GM23338 (cell line): Measurements from ENCODE around the gene PGPEP1. TPM values are rescaled to one million over a fixed set of nuclear protein-coding genes. Genes with fewer than 3 reads are reported as not detected.
A peak's percentile ranks its signal among the peaks of the same experiment; 100 is the strongest.

Source experiments
- ATAC-seq: fragments of 200-7000 bp; cut with Tn5 transposase; 3 replicates; pipeline ENCODE4 v1.9.1; 2020
- DNase-seq: peaks from one replicate; pipeline ENCODE4 v3.0.0-alpha.2; 2015; ENCODE audit warnings: low spot score
- H2AFZ ChIP-seq: fragments of 200-600 bp; sonication (generic); 2 replicates; pipeline ENCODE4 v1.8.0; 2016; ENCODE audit warnings: antibody characterized with exemption, mild to moderate bottlenecking, moderate library complexity
- H3F3A ChIP-seq: fragments of 200-600 bp; sonication (generic); replicated peaks from 2 replicates; pipeline ENCODE4 v1.8.0; 2017; ENCODE audit warnings: antibody characterized with exemption, mixed run types, low read depth
- H3K27ac ChIP-seq: fragments of 200-600 bp; sonication (generic); 2 replicates; pipeline ENCODE4 v1.6.1; 2016; ENCODE audit warnings: low read depth
- H3K27me3 ChIP-seq: fragments of 200-600 bp; sonication (generic); 2 replicates; pipeline ENCODE4 v1.8.0; 2016; ENCODE audit warnings: mild to moderate bottlenecking, mixed run types, moderate library complexity; ENCODE audit not compliant: insufficient read depth
- H3K36me3 ChIP-seq: fragments of 200-600 bp; sonication (generic); 2 replicates; pipeline ENCODE4 v1.8.0; 2016; ENCODE audit warnings: mild to moderate bottlenecking; ENCODE audit not compliant: insufficient read depth
- H3K4me1 ChIP-seq: fragments of 200-600 bp; sonication (generic); 2 replicates; pipeline ENCODE4 v1.8.0; 2016; ENCODE audit warnings: mild to moderate bottlenecking, moderate library complexity; ENCODE audit not compliant: insufficient read depth
- H3K4me2 ChIP-seq: fragments of 200-600 bp; sonication (generic); 2 replicates; pipeline ENCODE4 v1.7.1; 2017; ENCODE audit warnings: mixed run types
- H3K4me3 ChIP-seq: fragments of 200-600 bp; sonication (generic); 2 replicates; pipeline ENCODE4 v1.6.1; 2016; ENCODE audit warnings: mixed run types
- H3K79me2 ChIP-seq: fragments of 200-600 bp; sonication (generic); replicated peaks from 2 replicates; pipeline ENCODE4 v1.8.0; 2017; ENCODE audit warnings: mild to moderate bottlenecking; ENCODE audit not compliant: insufficient read depth
- H3K9me2 ChIP-seq: fragments of 200-600 bp; sonication (generic); 2 replicates; pipeline ENCODE4 v1.8.0; 2017; ENCODE audit not compliant: insufficient read depth
- H4K20me1 ChIP-seq: fragments of 200-600 bp; sonication (generic); replicated peaks from 2 replicates; pipeline ENCODE4 v1.8.0; 2017; ENCODE audit warnings: mild to moderate bottlenecking; ENCODE audit not compliant: insufficient read depth
- H3K27ac Mint-ChIP-seq: 2 replicates; pipeline ENCODE4 v1.8.0; 2020; ENCODE audit warnings: inconsistent platforms, mild to moderate bottlenecking, moderate library complexity, mixed read lengths
- H3K27me3 Mint-ChIP-seq: 3 replicates; pipeline ENCODE4 v1.8.0; 2022; ENCODE audit warnings: low read depth, mild to moderate bottlenecking, moderate library complexity, mixed read lengths, inconsistent platforms; ENCODE audit not compliant: insufficient read depth, poor library complexity
- H3K36me3 Mint-ChIP-seq: 3 replicates; pipeline ENCODE4 v1.8.0; 2021; ENCODE audit warnings: low read depth, mild to moderate bottlenecking, inconsistent platforms, moderate library complexity, mixed read lengths
- H3K4me1 Mint-ChIP-seq: 3 replicates; pipeline ENCODE4 v1.8.0; 2020; ENCODE audit warnings: mild to moderate bottlenecking, inconsistent platforms, mixed read lengths
- H3K4me3 Mint-ChIP-seq: 3 replicates; pipeline ENCODE4 v1.8.0; 2021; ENCODE audit warnings: moderate library complexity, mild to moderate bottlenecking, inconsistent platforms, mixed read lengths
- H3K9me3 Mint-ChIP-seq: 3 replicates; pipeline ENCODE4 v1.8.0; 2020; ENCODE audit warnings: moderate library complexity, mild to moderate bottlenecking, inconsistent platforms, mixed read lengths
- EZH2 ChIP-seq: fragments of 200-600 bp; sonication (generic); IDR thresholded peaks from one replicate; pipeline ENCODE4 v1.8.0; 2017; ENCODE audit warnings: antibody characterized with exemption, mild to moderate bottlenecking, low read depth; ENCODE audit not compliant: unreplicated experiment
- NANOG ChIP-seq: IDR thresholded peaks from 2 replicates; pipeline ENCODE4 v1.6.1; 2016; ENCODE audit warnings: antibody characterized with exemption, borderline replicate concordance
- REST ChIP-seq: IDR thresholded peaks from one replicate; pipeline ENCODE4 v1.6.1; 2018; ENCODE audit warnings: antibody characterized with exemption; ENCODE audit not compliant: unreplicated experiment
- STAT1 ChIP-seq: IDR thresholded peaks from one replicate; pipeline ENCODE4 v1.6.1; 2016; ENCODE audit warnings: antibody characterized with exemption; ENCODE audit not compliant: unreplicated experiment
- ZNF331 ChIP-seq: fragments of 250-450 bp; sonication (Bioruptor Pico); IDR thresholded peaks from 2 replicates; pipeline ENCODE4 v1.5.0; 2020; ENCODE audit warnings: low read depth, mild to moderate bottlenecking, moderate library complexity
- ZNF462 ChIP-seq: fragments of 250-450 bp; sonication (Bioruptor Pico); IDR thresholded peaks from 2 replicates; pipeline ENCODE4 v1.5.0; 2020; ENCODE audit warnings: mild to moderate bottlenecking, moderate library complexity
- polyA plus RNA-seq: library from polyadenylated mRNA; unstranded; fragments of >200 nt; fragmentation: Nextera tagmentation; extraction: Ambion mirVana; gene quantifications from 2 replicates; pipeline ENCODE4 v1.2.1, GENCODE V29; 2016
- total RNA-seq: library from RNA; depleted of rRNA; stranded (reverse); fragments of >200 nt; shearing (Covaris generic); gene quantifications from 2 replicates; pipeline ENCODE4 v1.2.3, GENCODE V29; 2014

PGPEP1 gene
- total and polyA plus RNA-seq, 2 experiments from 2014 or later: 15.5 to 18.9 TPM

- no peak for TF ChIP-seq ZNF462
- TF ChIP-seq REST: no peak
Measured at GRCh38 chr19:18384775-18385174, 44.4 kb downstream of the PGPEP1 start (continued).

GRCh38 chr19:18385359-18385674, 44.9 kb downstream of the PGPEP1 start:
- Mint-ChIP-seq H3K4me1 (peaks cover 14% of the 10 kb centered on the region), H3K27ac (no peak overlapping the region; the same call in 1 of the 2 replicates), H3K27me3 (peaks cover 35% of the 10 kb centered on the region), H3K4me3 (no peak overlapping the region; the same call in 2 of the 3 replicates), H3K9me3 (no peaks in the 10 kb centered on the region), H3K36me3 (peaks cover 11% of the 10 kb centered on the region)
- peaks cover 21% of the 10 kb centered on the region for H3K27me3 ChIP-seq
- H3K9me2 ChIP-seq: no peaks in the 10 kb centered on the region
- H2AFZ ChIP-seq: peak overlapping the region; percentile 69; the same call in 1 of the 2 replicates
- no peak overlapping the region; the same call in 1 of the 2 replicates for H3K4me2 ChIP-seq
- no peaks in the 10 kb centered on the region for H3K36me3 ChIP-seq
- H3F3A ChIP-seq: peaks cover 26% of the 10 kb centered on the region
- H3K4me3 ChIP-seq: no peak overlapping the region
- H3K79me2 ChIP-seq: no peaks in the 10 kb centered on the region
- H3K27ac ChIP-seq: peak overlapping the region; percentile 68; the same call in 1 of the 2 replicates
- H4K20me1 ChIP-seq: no peaks in the 10 kb centered on the region
- DNase-seq: no peak
- ATAC-seq: no peak
- peaks cover 9% of the 10 kb centered on the region for H3K4me1 ChIP-seq
- TF ChIP-seq ZNF331 (CRISPR knock-in tag): no peak
- no peak for TF ChIP-seq ZNF462
- no peak for TF ChIP-seq STAT1
- TF ChIP-seq NANOG: no peak
- TF ChIP-seq EZH2: no peak
